HepG2 (cell line): ENCODE data around the gene RASSF4. TPM values are rescaled to one million over a fixed set of nuclear protein-coding genes. Genes with fewer than 3 reads are reported as not detected.
A peak's percentile ranks its signal among the peaks of the same experiment; 100 is the strongest.

Experiments
- ARNT2 ChIP-seq: sonication (generic); formaldehyde crosslinking; IDR thresholded peaks from 2 replicates; pipeline ENCODE4 v1.8.0; 2022; ENCODE audit warnings: mild to moderate bottlenecking, low read depth, missing genetic modification reagents, moderate library complexity
- ATF7-NPFF ChIP-seq: sonication (generic); formaldehyde crosslinking; IDR thresholded peaks from 2 replicates; pipeline ENCODE4 v1.8.1; 2023; ENCODE audit warnings: mild to moderate bottlenecking, low read depth, missing genetic modification reagents, moderate library complexity
- MAF1 ChIP-seq: sonication (generic); formaldehyde crosslinking; IDR thresholded peaks from 2 replicates; pipeline ENCODE4 v1.5.0; 2020; ENCODE audit warnings: missing genetic modification reagents, borderline replicate concordance
- MED1 ChIP-seq: sonication (generic); formaldehyde crosslinking; IDR thresholded peaks from 2 replicates; pipeline ENCODE4 v1.4.0; 2020; ENCODE audit warnings: missing genetic modification reagents
- MEF2D ChIP-seq: sonication (generic); formaldehyde crosslinking; IDR thresholded peaks from 2 replicates; pipeline ENCODE4 v1.5.1; 2020; ENCODE audit warnings: mild to moderate bottlenecking, missing genetic modification reagents
- NRL ChIP-seq: sonication (generic); formaldehyde crosslinking; IDR thresholded peaks from 2 replicates; pipeline ENCODE4 v1.5.0; 2020; ENCODE audit warnings: missing genetic modification reagents, mild to moderate bottlenecking, moderate library complexity, borderline replicate concordance
- PBX2 ChIP-seq: IDR thresholded peaks from 2 replicates; pipeline ENCODE4 v1.6.1; 2016; ENCODE audit warnings: control low read depth
- PLRG1 ChIP-seq: fragments of 450-650 bp; conservative IDR thresholded peaks from 2 replicates; pipeline ENCODE4 v1.6.1; 2016
- POLR2AphosphoS5 ChIP-seq: IDR thresholded peaks from 2 replicates; pipeline ENCODE4 v1.6.1; 2012; ENCODE audit warnings: low read depth, low read length
- SAP130 ChIP-seq: IDR thresholded peaks from 2 replicates; pipeline ENCODE4 v1.6.1; 2016; ENCODE audit warnings: low read depth
- SATB2 ChIP-seq: sonication (generic); formaldehyde crosslinking; IDR thresholded peaks from 2 replicates; pipeline ENCODE4 v1.5.0; 2020; ENCODE audit warnings: missing genetic modification reagents
- SYNCRIP ChIP-seq: fragments of 200-400 bp; formaldehyde crosslinking; IDR thresholded peaks from 2 replicates; pipeline ENCODE4 v1.6.1; 2018; ENCODE audit warnings: mild to moderate bottlenecking, low read depth, low read length; ENCODE audit not compliant: insufficient read depth
- TBL1XR1 ChIP-seq: fragments of 150-350 bp; IDR thresholded peaks from 2 replicates; pipeline ENCODE4 v1.6.1; 2014; ENCODE audit warnings: borderline replicate concordance, low read length; ENCODE audit not compliant: partially characterized antibody
- TBX2 ChIP-seq: sonication (generic); formaldehyde crosslinking; IDR thresholded peaks from 2 replicates; pipeline ENCODE4 v1.5.0; 2020; ENCODE audit warnings: missing genetic modification reagents, mild to moderate bottlenecking, borderline replicate concordance
- TFE3 ChIP-seq: IDR thresholded peaks from 2 replicates; pipeline ENCODE4 v1.6.1; 2016
- ZFP37 ChIP-seq: sonication (generic); formaldehyde crosslinking; IDR thresholded peaks from 2 replicates; pipeline ENCODE4 v1.4.0; 2020; ENCODE audit warnings: missing genetic modification reagents, borderline replicate concordance
- ZNF432 ChIP-seq: sonication (generic); formaldehyde crosslinking; IDR thresholded peaks from 2 replicates; pipeline ENCODE4 v1.5.0; 2020; ENCODE audit warnings: missing genetic modification reagents, mild to moderate bottlenecking, borderline replicate concordance
- ZNF550 ChIP-seq: sonication (generic); formaldehyde crosslinking; IDR thresholded peaks from 2 replicates; pipeline ENCODE4 v1.4.0; 2020; ENCODE audit warnings: mild to moderate bottlenecking, missing genetic modification reagents, borderline replicate concordance
- ZNF564 ChIP-seq: sonication (generic); formaldehyde crosslinking; IDR thresholded peaks from 2 replicates; pipeline ENCODE4 v1.8.1; 2023; ENCODE audit warnings: mild to moderate bottlenecking, missing genetic modification reagents
- ZNF878 ChIP-seq: sonication (generic); formaldehyde crosslinking; IDR thresholded peaks from 2 replicates; pipeline ENCODE4 v1.8.1; 2023; ENCODE audit warnings: mild to moderate bottlenecking, missing genetic modification reagents, moderate library complexity
- ZSCAN30 ChIP-seq: sonication (generic); formaldehyde crosslinking; IDR thresholded peaks from 2 replicates; pipeline ENCODE4 v1.5.0; 2020; ENCODE audit warnings: mild to moderate bottlenecking, missing genetic modification reagents
- polyA plus RNA-seq, 8 experiments: library from polyadenylated mRNA; depleted of rRNA in 3 of 8; stranded (reverse) in 7 of 8; unstranded in 1 of 8; fragments of >200 nt; fragmentation: Illumina TruSeq in 4 of 8; extraction: Trizol in 4 of 8; gene quantifications; 2 replicates each; pipeline versions ENCODE4 v1.2.1 to v1.2.3, GENCODE V29; 2011 to 2016; ENCODE audit warnings: low read depth in 4 of 8, missing spikeins in 1 of 8, mixed read lengths in 1 of 8; ENCODE audit not compliant: insufficient read depth in 1 of 8
- total RNA-seq, 5 experiments: library from RNA; depleted of rRNA; stranded (reverse); fragments of >200 nt; fragmentation: Illumina TruSeq; extraction: Trizol; gene quantifications; 2 replicates each; pipeline ENCODE4 v1.2.3, GENCODE V29; 2016; ENCODE audit warnings: low read depth in 1 of 5
- TF ChIP-seq, protein P1 (sequence below): sonication (generic); formaldehyde crosslinking; IDR thresholded peaks from 2 replicates; pipeline ENCODE4 v1.4.0; 2020; ENCODE audit warnings: mild to moderate bottlenecking, missing genetic modification reagents
- TF ChIP-seq, protein P2 (sequence below): sonication (generic); formaldehyde crosslinking; IDR thresholded peaks from 2 replicates; pipeline ENCODE4 v1.4.0; 2020; ENCODE audit warnings: low read depth, mild to moderate bottlenecking, missing genetic modification reagents

The RASSF4 gene
- total and polyA plus RNA-seq, 2 of the 13 experiments (the other 11 are each of a cell fraction or from before 2014, with no cell fraction given), result 34.0 to 51.7 TPM

DNA sequence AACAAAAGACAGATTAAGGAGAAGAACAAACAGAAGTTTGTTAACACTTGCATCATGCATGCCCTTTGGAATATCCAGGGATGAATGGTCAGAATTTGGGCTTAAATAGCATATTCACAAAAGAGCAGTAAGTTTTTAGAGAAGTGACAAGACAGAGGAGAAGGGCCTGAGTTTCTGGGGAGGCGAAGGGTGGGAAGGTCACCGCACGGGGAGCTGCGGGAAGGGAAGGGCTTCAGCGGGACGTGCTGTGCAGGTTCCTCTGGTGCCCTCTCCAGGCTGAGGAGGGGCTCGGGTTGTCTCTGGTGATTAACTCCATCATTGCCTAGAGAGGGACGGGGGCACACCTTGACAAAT is 30.7 kb downstream of the RASSF4 start (continued):
- TF ChIP-seq, protein P1, sequence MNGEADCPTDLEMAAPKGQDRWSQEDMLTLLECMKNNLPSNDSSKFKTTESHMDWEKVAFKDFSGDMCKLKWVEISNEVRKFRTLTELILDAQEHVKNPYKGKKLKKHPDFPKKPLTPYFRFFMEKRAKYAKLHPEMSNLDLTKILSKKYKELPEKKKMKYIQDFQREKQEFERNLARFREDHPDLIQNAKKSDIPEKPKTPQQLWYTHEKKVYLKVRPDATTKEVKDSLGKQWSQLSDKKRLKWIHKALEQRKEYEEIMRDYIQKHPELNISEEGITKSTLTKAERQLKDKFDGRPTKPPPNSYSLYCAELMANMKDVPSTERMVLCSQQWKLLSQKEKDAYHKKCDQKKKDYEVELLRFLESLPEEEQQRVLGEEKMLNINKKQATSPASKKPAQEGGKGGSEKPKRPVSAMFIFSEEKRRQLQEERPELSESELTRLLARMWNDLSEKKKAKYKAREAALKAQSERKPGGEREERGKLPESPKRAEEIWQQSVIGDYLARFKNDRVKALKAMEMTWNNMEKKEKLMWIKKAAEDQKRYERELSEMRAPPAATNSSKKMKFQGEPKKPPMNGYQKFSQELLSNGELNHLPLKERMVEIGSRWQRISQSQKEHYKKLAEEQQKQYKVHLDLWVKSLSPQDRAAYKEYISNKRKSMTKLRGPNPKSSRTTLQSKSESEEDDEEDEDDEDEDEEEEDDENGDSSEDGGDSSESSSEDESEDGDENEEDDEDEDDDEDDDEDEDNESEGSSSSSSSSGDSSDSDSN (CRISPR knock-in tag), result 0 out of 2 replicates have a peak, but pooled peaks have one; percentile 41
- TF ChIP-seq ZNF564 (no peak), SAP130 (CRISPR knock-in tag) (peak; percentile 16; the same call in 1 of the 2 replicates), TBX2 (CRISPR knock-in tag) (no peak; the same call in 1 of the 2 replicates), PLRG1 (no peak), NRL (CRISPR knock-in tag) (no peak), SATB2 (CRISPR knock-in tag) (0 out of 2 replicates have a peak, but pooled peaks have one; percentile 55), ZFP37 (CRISPR knock-in tag) (0 out of 2 replicates have a peak, but pooled peaks have one; percentile 32), ZNF550 (no peak), ZNF432 (CRISPR knock-in tag) (no peak), SYNCRIP (no peak), TFE3 (0 out of 2 replicates have a peak, but pooled peaks have one; percentile 12), ZNF878 (CRISPR knock-in tag) (0 out of 2 replicates have a peak, but pooled peaks have one; percentile 12), ATF7-NPFF (no peak), TBL1XR1 (no peak), MAF1 (CRISPR knock-in tag) (no peak), ZSCAN30 (CRISPR knock-in tag) (no peak), ARNT2 (CRISPR knock-in tag) (no peak), MED1 (peak; percentile 86), POLR2AphosphoS5 (no peak), MEF2D (CRISPR knock-in tag) (peak; percentile 79), PBX2 (no peak)
- TF ChIP-seq, protein P2, sequence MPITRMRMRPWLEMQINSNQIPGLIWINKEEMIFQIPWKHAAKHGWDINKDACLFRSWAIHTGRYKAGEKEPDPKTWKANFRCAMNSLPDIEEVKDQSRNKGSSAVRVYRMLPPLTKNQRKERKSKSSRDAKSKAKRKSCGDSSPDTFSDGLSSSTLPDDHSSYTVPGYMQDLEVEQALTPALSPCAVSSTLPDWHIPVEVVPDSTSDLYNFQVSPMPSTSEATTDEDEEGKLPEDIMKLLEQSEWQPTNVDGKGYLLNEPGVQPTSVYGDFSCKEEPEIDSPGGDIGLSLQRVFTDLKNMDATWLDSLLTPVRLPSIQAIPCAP (CRISPR knock-in tag), result no peak
